Vagina (tissue), 2 donors: Measurements from ENCODE around the gene MS4A7.

Experiments
- CTCF ChIP-seq, 3 experiments: fragments of 450-650 bp in 2 of 3; fragments of 200-600 bp in 1 of 3; sonication (generic) in 1 of 3; IDR thresholded peaks; one replicate each; pipeline ENCODE4 v1.5.1; 2017 to 2019; ENCODE audit warnings: antibody characterized with exemption in 3 of 3, mild to moderate bottlenecking in 2 of 3, moderate library complexity in 2 of 3
- POLR2A ChIP-seq, 2 donors: fragments of 450-650 bp; IDR thresholded peaks; one replicate each; pipeline ENCODE4 v1.6.1; 2017; ENCODE audit warnings: antibody characterized with exemption in 2 of 2, mild to moderate bottlenecking in 2 of 2, moderate library complexity in 2 of 2

DNA sequence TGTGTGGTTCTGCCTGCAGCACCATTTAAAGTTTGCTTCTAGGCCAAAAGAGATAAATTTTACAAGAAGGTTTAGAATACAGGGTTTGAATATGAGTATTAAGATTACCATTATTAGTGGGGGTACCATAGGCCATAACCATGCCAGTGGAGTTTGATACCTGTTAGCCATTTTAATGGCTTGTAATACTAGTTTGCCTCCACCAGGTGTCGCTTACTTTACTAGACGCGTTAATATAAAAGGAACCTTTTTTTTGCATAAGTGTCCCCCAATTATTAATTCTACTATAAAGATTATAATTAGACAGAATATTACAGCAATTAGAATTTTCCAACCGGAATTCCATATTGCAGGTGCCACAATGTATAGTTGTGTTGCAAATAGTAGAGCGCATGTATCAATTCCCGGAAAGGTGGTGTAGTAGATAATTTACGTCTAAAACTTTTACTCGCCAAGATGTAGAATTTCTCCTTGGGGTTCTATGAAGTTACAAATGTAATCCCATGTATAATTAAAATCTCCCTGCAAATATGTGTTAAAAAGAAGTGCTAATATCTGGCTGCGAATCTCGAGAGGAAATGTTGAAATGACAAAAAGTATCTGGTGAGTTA, 35.1 kb upstream of the MS4A7 start:
- no peak for TF ChIP-seq POLR2A (IDR thresholded peaks at IDR 0.05)
- no peak for TF ChIP-seq CTCF (IDR thresholded peaks at IDR 0.05)
